Activated naive CD8-positive, alpha-beta T cell treated with anti-CD3 and anti-CD28 coated beads for 36 hours (primary cell): ENCODE results near the gene RXFP1. TPM values are rescaled to one million over a fixed set of nuclear protein-coding genes. Genes with fewer than 3 reads are reported as not detected.

Experiments used
- DNase-seq: peaks from one replicate; pipeline ENCODE4 v3.0.0; 2021
- H3K27ac Mint-ChIP-seq: one replicate; pipeline ENCODE4 v1.8.0; 2022; ENCODE audit warnings: mild to moderate bottlenecking, moderate library complexity, mixed read lengths
- H3K27me3 Mint-ChIP-seq: one replicate; pipeline ENCODE4 v1.8.0; 2022; ENCODE audit warnings: mild to moderate bottlenecking, mixed read lengths
- H3K36me3 Mint-ChIP-seq: one replicate; pipeline ENCODE4 v1.8.0; 2021; ENCODE audit warnings: mild to moderate bottlenecking, mixed read lengths
- H3K4me1 Mint-ChIP-seq: one replicate; pipeline ENCODE4 v1.8.0; 2021; ENCODE audit warnings: mixed read lengths
- H3K4me3 Mint-ChIP-seq: one replicate; pipeline ENCODE4 v1.8.0; 2022; ENCODE audit warnings: mild to moderate bottlenecking, moderate library complexity, mixed read lengths
- H3K9me3 Mint-ChIP-seq: one replicate; pipeline ENCODE4 v1.8.0; 2022; ENCODE audit warnings: mixed read lengths
- total RNA-seq, 2 experiments: library from RNA; stranded (reverse); gene quantifications; one replicate each; pipeline ENCODE4 v1.2.3, GENCODE V29; 2021

The RXFP1 gene
- total RNA-seq, 2 experiments from 2014 or later = not detected

DNA sequence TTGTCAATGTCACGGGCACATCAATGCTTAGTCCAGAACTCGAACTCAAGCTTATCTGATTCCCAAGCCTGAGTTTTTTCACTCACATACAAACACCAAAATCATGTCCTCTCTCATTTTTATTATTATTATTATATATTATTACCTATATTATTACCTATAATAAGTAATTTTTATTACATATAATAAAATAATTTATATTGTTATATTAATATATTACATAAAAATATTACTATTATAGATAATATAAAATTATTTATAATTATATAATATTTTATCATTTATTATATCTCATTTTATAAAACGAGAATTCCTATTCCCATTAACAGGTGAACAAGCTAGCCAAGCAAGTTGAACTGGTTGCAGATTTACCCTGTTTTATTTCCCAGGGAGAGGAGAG lies 13.0 kb downstream of the RXFP1 start:
- Mint-ChIP-seq H3K36me3 (no peaks in the 10 kb centered on the region), H3K27me3 (peaks cover 13% of the 10 kb centered on the region), H3K4me1 (peaks cover 4% of the 10 kb centered on the region), H3K9me3 (no peaks in the 10 kb centered on the region), H3K27ac (peak overlapping the region; percentile 34), H3K4me3 (no peak overlapping the region)
- DNase-seq = no peak

DNA sequence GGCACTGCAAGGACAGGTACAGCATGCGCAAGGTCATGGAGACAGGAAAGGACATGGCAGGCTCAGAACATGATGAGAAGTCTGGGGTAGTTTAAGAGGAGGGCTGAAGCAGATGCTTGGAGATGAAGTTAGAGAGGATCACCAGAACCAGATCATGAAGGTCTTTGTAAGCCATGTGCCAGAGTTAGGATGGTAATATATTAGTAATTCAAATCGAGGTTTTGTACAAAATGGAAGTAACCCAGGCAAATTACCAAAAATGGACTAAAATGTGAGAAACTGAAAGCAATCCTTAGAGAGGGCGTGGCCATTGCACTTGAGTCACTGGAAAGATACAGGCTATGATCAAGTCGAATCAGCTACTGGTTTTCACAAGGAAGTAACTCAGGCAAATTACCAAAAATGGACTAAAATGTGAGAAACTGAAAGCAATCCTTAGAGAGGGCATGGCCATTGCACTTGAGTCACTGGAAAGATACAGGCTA lies 13.5 kb downstream of the RXFP1 start:
- Mint-ChIP-seq H3K4me3 (no peak overlapping the region), H3K27me3 (peaks cover 13% of the 10 kb centered on the region), H3K36me3 (no peaks in the 10 kb centered on the region), H3K27ac (peak overlapping the region; percentile 34), H3K9me3 (no peaks in the 10 kb centered on the region), H3K4me1 (peaks cover 4% of the 10 kb centered on the region)
- peak; percentile 10 for DNase-seq

DNA sequence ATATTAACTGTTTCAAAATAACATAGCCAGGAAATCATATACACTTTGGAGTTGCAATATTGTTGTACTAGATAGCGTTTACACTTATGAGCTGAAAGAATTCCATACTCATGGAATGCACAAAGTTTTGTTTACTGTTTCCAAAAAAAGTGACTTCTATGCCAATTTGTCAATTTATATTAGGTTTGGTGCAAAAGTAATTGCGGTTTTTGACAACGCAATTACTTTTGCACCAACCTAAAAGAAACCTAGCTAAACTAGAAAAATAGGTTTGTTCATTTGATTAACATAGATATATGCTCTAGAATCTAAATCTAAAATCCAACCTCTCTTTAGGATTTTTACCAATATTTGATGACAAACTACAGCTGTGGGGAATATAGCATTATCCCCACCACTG lies 15.2 kb downstream of the RXFP1 start:
- peaks cover 13% of the 10 kb centered on the region for H3K27me3 Mint-ChIP-seq
- H3K4me3 Mint-ChIP-seq = no peak overlapping the region
- DNase-seq = no peak
- no peaks in the 10 kb centered on the region for H3K9me3 Mint-ChIP-seq
- H3K27ac Mint-ChIP-seq = no peak overlapping the region
- H3K4me1 Mint-ChIP-seq = peaks cover 4% of the 10 kb centered on the region
- no peaks in the 10 kb centered on the region for H3K36me3 Mint-ChIP-seq

DNA sequence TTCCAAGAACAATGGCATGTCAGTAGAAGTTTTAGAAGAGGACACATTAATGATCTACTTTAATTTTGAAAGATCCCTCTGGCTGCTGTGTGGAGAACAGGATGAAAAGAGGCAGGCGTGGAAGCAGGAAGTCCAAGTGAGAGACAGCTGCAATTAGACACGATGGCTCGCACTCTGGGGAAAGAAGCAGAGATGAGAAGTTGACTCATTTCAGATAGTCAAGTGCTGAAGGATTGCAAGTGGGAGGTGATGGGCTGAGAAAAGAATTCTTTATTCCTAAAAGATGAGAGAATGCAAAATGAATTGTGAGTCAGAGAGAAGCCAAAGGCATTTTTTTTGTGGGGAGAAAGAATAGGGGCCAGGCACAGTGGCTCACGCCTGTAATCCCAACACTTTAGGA lies 16.5 kb downstream of the RXFP1 start:
- Mint-ChIP-seq H3K9me3 (no peaks in the 10 kb centered on the region), H3K4me1 (peaks cover 4% of the 10 kb centered on the region), H3K27ac (no peak overlapping the region)

DNA sequence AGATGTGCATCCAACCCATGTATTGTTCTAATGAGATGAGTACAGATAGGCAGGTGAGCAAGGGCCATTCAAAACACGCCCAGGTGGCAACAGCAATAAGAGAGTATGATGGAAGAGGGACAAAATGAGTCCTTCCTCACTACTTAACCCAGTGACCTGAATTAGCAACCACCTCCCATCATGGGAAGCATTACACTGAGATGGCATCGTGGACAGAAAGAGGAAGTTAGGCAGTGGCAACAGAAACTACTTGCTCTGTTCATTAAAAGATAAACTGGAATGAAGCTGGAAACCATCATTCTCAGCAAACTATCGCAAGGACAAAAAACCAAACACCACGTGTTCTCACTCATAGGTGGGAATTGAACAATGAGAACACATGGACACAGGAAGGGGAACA lies 17.2 kb downstream of the RXFP1 start:
- DNase-seq = no peak
- Mint-ChIP-seq H3K27ac (no peak overlapping the region), H3K4me1 (peaks cover 4% of the 10 kb centered on the region), H3K36me3 (no peaks in the 10 kb centered on the region), H3K9me3 (no peaks in the 10 kb centered on the region), H3K27me3 (peaks cover 8% of the 10 kb centered on the region), H3K4me3 (no peak overlapping the region)

More for the DNA sequence above, 16.5 kb downstream of the RXFP1 start:
- no peak for DNase-seq
- peaks cover 8% of the 10 kb centered on the region for H3K27me3 Mint-ChIP-seq
- no peaks in the 10 kb centered on the region for H3K36me3 Mint-ChIP-seq
- H3K4me3 Mint-ChIP-seq = no peak overlapping the region

DNA sequence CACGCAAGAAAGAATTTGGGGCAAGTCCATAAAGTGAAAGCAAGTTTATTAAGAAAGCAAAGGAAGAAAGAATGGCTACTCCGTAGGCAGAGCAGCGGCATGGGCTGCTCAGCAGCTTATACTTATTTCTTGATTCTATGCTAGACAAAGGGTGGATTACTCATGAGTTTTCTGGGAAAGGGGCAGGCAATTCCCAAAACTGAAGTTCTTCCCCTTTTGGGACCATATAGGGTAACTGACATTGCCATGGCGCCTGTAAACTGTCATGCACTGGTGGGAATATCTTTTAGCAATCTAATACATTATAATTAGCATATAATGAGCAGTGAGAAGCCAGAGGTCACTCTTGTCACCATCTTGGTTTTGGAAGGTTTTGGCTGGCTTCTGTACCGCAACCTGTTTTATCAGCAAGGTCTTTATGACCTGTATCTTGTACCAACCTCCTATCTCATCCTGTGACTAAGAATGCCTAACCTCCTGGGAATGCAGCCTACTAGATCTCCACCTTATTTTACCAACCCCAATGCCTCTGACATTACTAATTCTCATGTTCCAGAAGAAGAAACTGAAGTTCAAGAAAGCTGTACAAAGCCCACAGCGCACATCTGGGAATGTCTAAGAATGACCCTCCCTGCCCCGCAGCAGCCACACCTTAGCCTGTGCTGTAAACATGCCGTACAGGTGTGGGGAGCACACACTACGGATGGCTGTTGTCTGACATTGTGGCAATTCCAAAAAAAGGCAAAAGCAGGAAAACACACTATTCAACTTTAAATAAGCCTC lies 18.6 kb downstream of the RXFP1 start:
- Mint-ChIP-seq H3K27me3 (peaks cover 8% of the 10 kb centered on the region), H3K4me3 (no peak overlapping the region), H3K36me3 (no peaks in the 10 kb centered on the region), H3K4me1 (peaks cover under 1% of the 10 kb centered on the region), H3K27ac (no peak overlapping the region), H3K9me3 (peaks cover 2% of the 10 kb centered on the region)
- no peak for DNase-seq

DNA sequence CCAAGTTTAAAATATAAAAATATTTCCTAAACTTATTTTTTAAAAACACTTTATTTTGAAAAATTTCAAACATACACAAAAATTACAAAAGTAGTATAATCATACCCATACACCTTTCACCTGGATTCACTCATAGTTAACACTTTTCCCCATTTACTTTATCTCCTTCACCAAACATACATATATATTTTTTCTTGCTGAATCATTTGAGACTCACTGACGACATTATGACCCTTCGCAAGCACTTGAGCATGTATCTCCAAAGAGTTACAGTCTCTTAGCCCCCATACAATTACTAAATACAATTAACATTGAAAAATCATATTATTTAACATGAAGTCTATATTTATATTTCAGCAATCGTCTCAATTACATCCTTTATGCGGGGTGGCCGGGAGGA lies 19.8 kb downstream of the RXFP1 start:
- no peak for DNase-seq
- H3K27me3 Mint-ChIP-seq = peaks cover 8% of the 10 kb centered on the region
- no peaks in the 10 kb centered on the region for H3K36me3 Mint-ChIP-seq
- H3K4me3 Mint-ChIP-seq = no peak overlapping the region
- H3K27ac Mint-ChIP-seq = no peak overlapping the region
- peaks cover 3% of the 10 kb centered on the region for H3K9me3 Mint-ChIP-seq
- no peaks in the 10 kb centered on the region for H3K4me1 Mint-ChIP-seq

- no peak overlapping the region for H3K27ac Mint-ChIP-seq
- H3K36me3 Mint-ChIP-seq = no peaks in the 10 kb centered on the region
- H3K27me3 Mint-ChIP-seq = peaks cover 1% of the 10 kb centered on the region
- no peak for DNase-seq
- no peak overlapping the region for H3K4me3 Mint-ChIP-seq
- H3K4me1 Mint-ChIP-seq = no peaks in the 10 kb centered on the region
- peaks cover 4% of the 10 kb centered on the region for H3K9me3 Mint-ChIP-seq
Observed at GRCh38 chr4:158543191-158543590, 21.5 kb downstream of the RXFP1 start.

DNA sequence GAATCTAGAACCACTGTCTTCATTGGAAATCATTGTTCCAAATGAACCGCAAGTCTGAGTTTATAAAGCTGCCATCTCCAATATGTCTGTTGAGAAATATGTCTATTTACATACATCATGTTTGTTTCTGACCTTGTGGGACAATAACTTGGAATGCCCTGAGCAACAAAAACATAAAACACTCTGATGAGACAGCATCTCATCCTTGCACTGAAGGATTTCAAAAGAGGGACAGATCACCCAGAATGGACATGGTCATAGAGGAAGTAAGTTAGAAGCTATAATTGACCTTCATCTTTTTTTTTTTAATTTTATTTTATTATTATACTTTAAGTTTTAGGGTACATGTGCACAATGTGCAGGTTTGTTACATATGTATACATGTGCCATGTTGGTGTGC lies 22.5 kb downstream of the RXFP1 start:
- H3K9me3 Mint-ChIP-seq = peaks cover 4% of the 10 kb centered on the region
- H3K27ac Mint-ChIP-seq = no peak overlapping the region
- H3K4me1 Mint-ChIP-seq = no peaks in the 10 kb centered on the region
- no peaks in the 10 kb centered on the region for H3K27me3 Mint-ChIP-seq
- no peaks in the 10 kb centered on the region for H3K36me3 Mint-ChIP-seq
- H3K4me3 Mint-ChIP-seq = no peak overlapping the region
- DNase-seq = no peak

DNA sequence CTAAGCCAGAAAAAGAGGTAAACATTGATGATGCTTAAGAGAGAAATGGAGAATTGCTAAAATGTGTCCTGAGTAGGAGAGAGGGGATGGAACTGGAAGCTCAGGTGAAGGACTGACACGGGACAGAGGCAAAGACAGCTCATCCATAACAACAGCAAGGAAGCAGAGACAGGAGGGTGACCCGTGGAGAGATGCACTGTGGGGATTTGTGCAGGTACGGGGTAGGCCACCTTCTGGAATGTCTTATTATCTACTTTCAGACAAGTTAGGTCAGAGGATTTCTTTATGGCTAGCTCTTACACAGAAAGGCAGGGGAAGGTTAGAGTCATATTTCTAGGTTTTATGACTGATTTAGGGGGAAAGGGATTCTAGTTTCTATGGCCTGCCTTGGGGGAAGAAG lies 31.7 kb downstream of the RXFP1 start:
- Mint-ChIP-seq H3K9me3 (no peaks in the 10 kb centered on the region), H3K4me3 (no peak overlapping the region), H3K27me3 (peaks cover 19% of the 10 kb centered on the region), H3K36me3 (no peaks in the 10 kb centered on the region), H3K27ac (no peak overlapping the region), H3K4me1 (no peaks in the 10 kb centered on the region)
- DNase-seq = no peak

DNA sequence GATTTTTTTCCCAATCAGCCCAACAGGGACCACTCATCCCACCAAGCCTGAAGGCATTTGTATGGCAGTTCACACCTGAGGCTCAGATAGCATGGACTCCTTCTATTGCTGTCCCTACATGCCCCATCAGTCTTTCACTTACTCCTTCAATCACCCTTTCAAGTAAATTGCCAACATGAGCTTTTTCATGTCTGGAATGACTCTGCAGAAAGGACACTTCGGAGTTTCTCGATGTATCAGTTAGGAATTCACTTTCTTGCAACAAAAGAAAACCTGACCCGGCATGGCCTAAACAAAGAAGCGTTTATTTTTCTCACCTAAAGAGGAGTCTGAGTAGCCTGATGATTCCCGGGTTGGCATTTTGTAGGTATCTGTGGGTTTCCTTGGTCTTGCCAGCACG lies 38.6 kb downstream of the RXFP1 start:
- H3K36me3 Mint-ChIP-seq = no peaks in the 10 kb centered on the region
- H3K27me3 Mint-ChIP-seq = peaks cover 8% of the 10 kb centered on the region
- H3K4me3 Mint-ChIP-seq = no peak overlapping the region
- H3K27ac Mint-ChIP-seq = no peak overlapping the region
- no peaks in the 10 kb centered on the region for H3K4me1 Mint-ChIP-seq
- DNase-seq = no peak
- H3K9me3 Mint-ChIP-seq = no peaks in the 10 kb centered on the region

DNA sequence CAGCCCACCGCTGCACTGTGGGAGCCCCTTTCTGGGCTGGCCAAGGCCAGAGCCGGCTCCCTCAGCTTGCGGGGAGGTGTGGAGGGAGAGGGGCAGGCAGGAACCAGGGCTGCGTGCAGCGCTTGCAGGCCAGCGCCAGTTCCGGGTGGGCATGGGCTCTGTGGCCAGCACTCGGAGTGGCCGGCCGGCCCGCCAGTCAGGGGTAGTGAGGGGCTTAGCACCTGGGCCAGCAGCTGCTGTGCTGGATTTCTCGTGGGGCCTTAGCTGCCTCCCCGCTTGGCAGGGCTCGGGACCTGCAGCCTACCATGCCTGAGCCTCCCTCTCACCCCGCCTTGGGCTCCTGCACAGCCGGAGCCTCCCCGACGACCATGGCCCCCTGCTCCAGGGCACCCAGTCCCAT lies 45.2 kb downstream of the RXFP1 start:
- no peaks in the 10 kb centered on the region for H3K27me3 Mint-ChIP-seq
- H3K36me3 Mint-ChIP-seq = no peaks in the 10 kb centered on the region
- no peak overlapping the region for H3K27ac Mint-ChIP-seq
- H3K9me3 Mint-ChIP-seq = no peaks in the 10 kb centered on the region
- DNase-seq = no peak
- no peak overlapping the region for H3K4me3 Mint-ChIP-seq
- H3K4me1 Mint-ChIP-seq = no peaks in the 10 kb centered on the region

GRCh38 chr4:158571736-158572135 lies 50.1 kb downstream of the RXFP1 start:
- no peaks in the 10 kb centered on the region for H3K36me3 Mint-ChIP-seq
- H3K27me3 Mint-ChIP-seq = no peaks in the 10 kb centered on the region
- DNase-seq = no peak
- no peak overlapping the region for H3K27ac Mint-ChIP-seq
- no peak overlapping the region for H3K4me3 Mint-ChIP-seq
- no peaks in the 10 kb centered on the region for H3K9me3 Mint-ChIP-seq
- H3K4me1 Mint-ChIP-seq = no peaks in the 10 kb centered on the region

DNA sequence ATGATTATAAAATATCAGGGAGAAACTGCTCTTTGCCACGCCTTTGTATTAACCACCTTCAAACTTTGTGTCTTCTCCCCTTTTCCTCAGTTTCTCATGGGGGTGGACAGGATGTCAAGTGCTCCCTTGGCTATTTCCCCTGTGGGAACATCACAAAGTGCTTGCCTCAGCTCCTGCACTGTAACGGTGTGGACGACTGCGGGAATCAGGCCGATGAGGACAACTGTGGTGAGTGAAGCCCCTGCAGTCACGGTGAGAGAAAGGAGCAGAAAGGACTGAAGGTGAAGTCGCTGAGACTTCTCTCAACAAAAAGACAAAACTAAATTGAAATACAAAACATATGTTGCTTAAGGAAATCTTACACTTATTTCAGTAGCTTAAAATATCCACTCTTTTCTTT lies 50.9 kb downstream of the RXFP1 start:
- H3K27ac Mint-ChIP-seq = no peak overlapping the region
- no peaks in the 10 kb centered on the region for H3K27me3 Mint-ChIP-seq
- H3K4me1 Mint-ChIP-seq = no peaks in the 10 kb centered on the region

GRCh38 chr4:158578476-158578875 lies 56.8 kb downstream of the RXFP1 start:
- Mint-ChIP-seq H3K27ac (no peak overlapping the region), H3K27me3 (peaks cover 4% of the 10 kb centered on the region), H3K4me1 (no peaks in the 10 kb centered on the region), H3K4me3 (no peak overlapping the region), H3K36me3 (no peaks in the 10 kb centered on the region), H3K9me3 (no peaks in the 10 kb centered on the region)
- no peak for DNase-seq

More for the DNA sequence above, 50.9 kb downstream of the RXFP1 start:
- no peak for DNase-seq
- H3K36me3 Mint-ChIP-seq = no peaks in the 10 kb centered on the region
- no peak overlapping the region for H3K4me3 Mint-ChIP-seq
- no peaks in the 10 kb centered on the region for H3K9me3 Mint-ChIP-seq

GRCh38 chr4:158580064-158580463 lies 58.4 kb downstream of the RXFP1 start:
- H3K27me3 Mint-ChIP-seq = peaks cover 4% of the 10 kb centered on the region
- H3K36me3 Mint-ChIP-seq = no peaks in the 10 kb centered on the region
- DNase-seq = no peak
- H3K4me1 Mint-ChIP-seq = no peaks in the 10 kb centered on the region
- H3K9me3 Mint-ChIP-seq = no peaks in the 10 kb centered on the region
- no peak overlapping the region for H3K27ac Mint-ChIP-seq
- H3K4me3 Mint-ChIP-seq = no peak overlapping the region
